ENCODE data around the gene ZNF195. TPM values are rescaled to one million over a fixed set of nuclear protein-coding genes. Genes with fewer than 3 reads are reported as not detected.
"Not testable (repeated sequence)": the region's sequence is repeated elsewhere in the genome, so short reads cannot be mapped to it uniquely, and the experiment has no call there.

ZNF195 gene
- total RNA-seq, 2 donors from 2014 or later: 46.8 to 53.9 TPM

GRCh38 chr11:3353066-3353465, 25.9 kb downstream of the ZNF195 start:
- DNase-seq (ENCODE audit: low spot score) (no peak), ATAC-seq (no peak)
- peaks cover 10% of the 10 kb centered on the region for H3K9me3 Mint-ChIP-seq
- peaks cover 21% of the 10 kb centered on the region for H3K36me3 Mint-ChIP-seq
- H3K27me3 Mint-ChIP-seq: no peaks in the 10 kb centered on the region
- H3K4me3 Mint-ChIP-seq: no peak overlapping the region
- H3K4me1 Mint-ChIP-seq (ENCODE audit: low read depth in 2 of 2): peaks cover 0 to 5% of the 10 kb centered on the region in 2 donors
- H3K27ac Mint-ChIP-seq: no peak overlapping the region

GRCh38 chr11:3347127-3347526, 31.8 kb downstream of the ZNF195 start:
- Mint-ChIP-seq H3K4me3 (no peak overlapping the region), H3K4me1 (ENCODE audit: low read depth in 2 of 2) (no peaks in the 10 kb centered on the region), H3K36me3 (peaks cover 5% of the 10 kb centered on the region), H3K27ac (no peak overlapping the region), H3K9me3 (no peaks in the 10 kb centered on the region), H3K27me3 (peaks cover 7 to 26% of the 10 kb centered on the region in 2 donors)
- ATAC-seq (no peak), DNase-seq (ENCODE audit: low spot score) (no peak)

GRCh38 chr11:3346587-3346986, 32.4 kb downstream of the ZNF195 start:
- Mint-ChIP-seq H3K36me3 (peaks cover 5% of the 10 kb centered on the region), H3K27ac (no peak overlapping the region), H3K4me3 (no peak overlapping the region), H3K27me3 (peaks cover 10 to 31% of the 10 kb centered on the region in 2 donors), H3K9me3 (no peaks in the 10 kb centered on the region), H3K4me1 (ENCODE audit: low read depth in 2 of 2) (no peaks in the 10 kb centered on the region)
- ATAC-seq: no peak
- no peak for DNase-seq (ENCODE audit: low spot score)

DNA sequence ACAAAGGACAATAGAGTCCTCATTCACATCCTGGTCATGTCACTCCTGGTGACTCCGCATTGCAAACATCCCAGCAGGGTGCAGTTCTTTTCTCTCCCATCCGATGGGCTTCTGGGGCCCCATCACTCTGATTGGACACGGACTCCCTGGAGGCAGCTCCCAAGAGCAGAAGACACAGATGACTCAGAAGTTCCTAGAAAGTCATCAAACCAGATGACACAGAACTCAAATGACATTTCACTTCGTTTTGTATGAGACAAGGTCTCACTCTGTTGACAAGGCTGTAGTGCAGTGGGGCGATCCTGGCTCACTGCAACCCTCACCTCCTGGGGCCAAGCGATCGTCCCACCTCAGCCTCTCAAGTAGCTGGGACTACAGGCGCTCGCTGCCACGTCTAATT, 33.2 kb downstream of the ZNF195 start:
- Mint-ChIP-seq H3K36me3 (peaks cover 5% of the 10 kb centered on the region), H3K4me3 (no peak overlapping the region)
- no peak for ATAC-seq

DNA sequence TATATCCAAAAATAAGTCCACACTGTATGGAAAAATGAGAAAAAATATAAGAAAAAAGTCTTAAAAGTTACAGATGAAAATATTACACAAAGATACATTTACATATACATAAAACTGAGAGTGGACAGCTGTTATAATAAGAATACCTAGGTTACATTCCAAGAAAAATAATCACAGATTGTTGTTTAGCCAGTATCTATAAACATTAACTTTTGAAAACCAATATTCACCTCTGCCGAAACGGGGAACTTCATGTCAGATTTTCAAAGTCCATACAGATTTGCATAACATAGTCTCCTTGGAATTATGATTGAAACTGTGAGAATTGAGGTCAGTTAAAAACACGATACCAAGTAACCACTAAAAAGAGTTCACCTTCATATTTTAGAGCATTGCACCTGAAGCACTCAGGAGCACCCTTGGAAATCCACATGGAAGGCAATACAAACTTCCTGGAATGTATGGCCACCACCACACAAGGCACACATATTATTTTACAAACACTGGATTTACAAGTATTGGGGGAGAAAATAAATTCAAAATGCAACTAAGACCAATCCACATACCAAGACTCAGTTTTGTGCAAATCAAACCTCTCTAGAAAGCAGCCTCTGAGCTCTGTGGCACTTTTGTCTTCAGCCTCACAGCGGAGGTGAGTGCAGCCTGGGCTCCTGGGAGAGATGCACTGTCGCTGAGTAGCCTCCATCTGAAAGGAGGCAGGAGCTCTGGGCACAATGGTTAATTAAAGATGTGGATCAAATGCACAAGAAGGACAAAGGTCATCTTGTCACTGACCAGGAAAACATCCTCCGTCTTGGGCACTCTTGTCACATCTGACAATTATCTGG, 34.4 kb downstream of the ZNF195 start:
- no peak for DNase-seq (ENCODE audit: low spot score)
- Mint-ChIP-seq H3K36me3 (peaks cover 5% of the 10 kb centered on the region), H3K4me3 (no peak overlapping the region), H3K27ac (no peak overlapping the region), H3K4me1 (ENCODE audit: low read depth in 2 of 2) (no peaks in the 10 kb centered on the region), H3K27me3 (peaks cover 26 to 52% of the 10 kb centered on the region in 2 donors), H3K9me3 (no peaks in the 10 kb centered on the region)
- ATAC-seq: no peak

More for the DNA sequence above, 33.2 kb downstream of the ZNF195 start:
- no peaks in the 10 kb centered on the region for H3K4me1 Mint-ChIP-seq (ENCODE audit: low read depth in 2 of 2)
- no peak overlapping the region for H3K27ac Mint-ChIP-seq
- H3K9me3 Mint-ChIP-seq: no peaks in the 10 kb centered on the region
- H3K27me3 Mint-ChIP-seq: peaks cover 17 to 40% of the 10 kb centered on the region in 2 donors
- DNase-seq (ENCODE audit: low spot score): no peak

GRCh38 chr11:3342709-3343108, 36.2 kb downstream of the ZNF195 start:
- Mint-ChIP-seq H3K9me3 (no peaks in the 10 kb centered on the region), H3K27me3 (peaks cover 37 to 64% of the 10 kb centered on the region in 2 donors), H3K4me1 (ENCODE audit: low read depth in 2 of 2) (no peaks in the 10 kb centered on the region), H3K27ac (no peak overlapping the region), H3K36me3 (peaks cover 5% of the 10 kb centered on the region), H3K4me3 (no peak overlapping the region)
- no peak for DNase-seq (ENCODE audit: low spot score)
- ATAC-seq: no peak

GRCh38 chr11:3341298-3341697, 37.6 kb downstream of the ZNF195 start:
- no peak overlapping the region for H3K4me3 Mint-ChIP-seq
- H3K4me1 Mint-ChIP-seq (ENCODE audit: low read depth in 2 of 2): no peaks in the 10 kb centered on the region
- no peak overlapping the region for H3K27ac Mint-ChIP-seq
- DNase-seq (ENCODE audit: low spot score): peak; percentile 67
- H3K27me3 Mint-ChIP-seq: peaks cover 37 to 64% of the 10 kb centered on the region in 2 donors
- H3K9me3 Mint-ChIP-seq: no peaks in the 10 kb centered on the region
- ATAC-seq: no peak
- H3K36me3 Mint-ChIP-seq: no peaks in the 10 kb centered on the region

GRCh38 chr11:3340025-3340424, 38.9 kb downstream of the ZNF195 start:
- Mint-ChIP-seq H3K9me3 (no peaks in the 10 kb centered on the region), H3K4me3 (no peak overlapping the region), H3K36me3 (no peaks in the 10 kb centered on the region), H3K4me1 (ENCODE audit: low read depth in 2 of 2) (no peaks in the 10 kb centered on the region), H3K27me3 (peaks cover 37 to 64% of the 10 kb centered on the region in 2 donors), H3K27ac (no peak overlapping the region)
- DNase-seq (ENCODE audit: low spot score) (no peak), ATAC-seq (no peak)

GRCh38 chr11:3339340-3339624, 39.7 kb downstream of the ZNF195 start:
- no peak for ATAC-seq
- Mint-ChIP-seq H3K4me3 (no peak overlapping the region), H3K9me3 (no peaks in the 10 kb centered on the region), H3K36me3 (no peaks in the 10 kb centered on the region), H3K27ac (peak overlapping the region in 1 of 2 donors; percentile 57), H3K4me1 (ENCODE audit: low read depth in 2 of 2) (no peaks in the 10 kb centered on the region), H3K27me3 (peaks cover 37 to 57% of the 10 kb centered on the region in 2 donors)
- DNase-seq (ENCODE audit: low spot score): no peak

- DNase-seq (ENCODE audit: low spot score) (no peak), ATAC-seq (peak in 1 of 2 donors; percentile 43)
- Mint-ChIP-seq H3K27ac (peak overlapping the region in 1 of 2 donors; percentile 57), H3K27me3 (peaks cover 36 to 53% of the 10 kb centered on the region in 2 donors), H3K4me1 (ENCODE audit: low read depth in 2 of 2) (no peaks in the 10 kb centered on the region), H3K9me3 (no peaks in the 10 kb centered on the region), H3K4me3 (no peak overlapping the region), H3K36me3 (no peaks in the 10 kb centered on the region)
Measured at GRCh38 chr11:3338569-3339339, 40.2 kb downstream of the ZNF195 start.

DNA sequence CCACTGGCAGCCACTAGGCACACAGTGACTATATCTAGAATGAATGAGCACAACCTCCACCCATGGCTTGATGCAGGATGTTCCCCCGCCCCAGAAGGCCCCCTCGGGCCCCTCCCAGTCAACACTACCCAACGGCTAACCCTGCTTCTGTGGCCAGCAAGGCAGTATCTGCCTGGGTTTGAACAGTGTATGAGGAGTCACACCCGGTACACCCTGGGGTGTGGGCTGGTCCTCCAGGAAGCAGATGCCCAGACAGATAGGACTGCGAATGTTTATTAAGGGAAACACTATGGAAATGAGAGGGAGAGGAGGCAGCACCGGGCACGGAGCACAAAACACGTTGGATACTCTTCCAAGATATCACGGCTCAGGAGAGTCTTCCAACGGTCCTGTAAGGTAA, 42.5 kb downstream of the ZNF195 start:
- H3K9me3 Mint-ChIP-seq; H3K36me3 Mint-ChIP-seq; H3K27ac Mint-ChIP-seq; ATAC-seq; DNase-seq (ENCODE audit: low spot score); H3K4me3 Mint-ChIP-seq; H3K4me1 Mint-ChIP-seq (ENCODE audit: low read depth in 2 of 2): not testable (repeated sequence)
- peaks cover 27 to 31% of the 10 kb centered on the region in 2 donors for H3K27me3 Mint-ChIP-seq

DNA sequence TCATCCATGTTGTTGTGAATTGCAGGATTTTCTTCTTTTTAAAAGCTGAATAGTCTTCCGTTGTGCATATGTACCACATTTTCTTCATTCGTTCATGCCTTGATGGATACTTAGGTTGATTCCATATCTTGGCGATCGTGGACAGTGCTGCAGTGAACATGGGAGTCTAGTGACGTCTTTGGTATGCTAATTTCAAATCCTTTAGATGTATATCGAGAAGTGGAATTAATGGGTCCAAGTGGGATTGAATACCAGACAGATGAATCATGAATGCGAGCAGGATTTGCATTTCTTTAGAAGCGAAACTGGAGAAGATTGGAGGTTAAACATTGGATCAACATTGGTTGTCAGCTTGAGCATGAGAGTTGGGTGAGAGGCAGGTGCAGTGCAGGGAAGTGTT, 45.8 kb downstream of the ZNF195 start:
- not testable (repeated sequence) for ATAC-seq; H3K27ac Mint-ChIP-seq; H3K4me3 Mint-ChIP-seq; H3K27me3 Mint-ChIP-seq; H3K9me3 Mint-ChIP-seq; H3K36me3 Mint-ChIP-seq; H3K4me1 Mint-ChIP-seq (ENCODE audit: low read depth in 2 of 2); DNase-seq (ENCODE audit: low spot score)

- not testable (repeated sequence) for H3K9me3 Mint-ChIP-seq; DNase-seq (ENCODE audit: low spot score); H3K4me3 Mint-ChIP-seq; H3K4me1 Mint-ChIP-seq (ENCODE audit: low read depth in 2 of 2); ATAC-seq; H3K27ac Mint-ChIP-seq; H3K27me3 Mint-ChIP-seq; H3K36me3 Mint-ChIP-seq
Measured at GRCh38 chr11:3331078-3331477, 47.9 kb downstream of the ZNF195 start.

DNA sequence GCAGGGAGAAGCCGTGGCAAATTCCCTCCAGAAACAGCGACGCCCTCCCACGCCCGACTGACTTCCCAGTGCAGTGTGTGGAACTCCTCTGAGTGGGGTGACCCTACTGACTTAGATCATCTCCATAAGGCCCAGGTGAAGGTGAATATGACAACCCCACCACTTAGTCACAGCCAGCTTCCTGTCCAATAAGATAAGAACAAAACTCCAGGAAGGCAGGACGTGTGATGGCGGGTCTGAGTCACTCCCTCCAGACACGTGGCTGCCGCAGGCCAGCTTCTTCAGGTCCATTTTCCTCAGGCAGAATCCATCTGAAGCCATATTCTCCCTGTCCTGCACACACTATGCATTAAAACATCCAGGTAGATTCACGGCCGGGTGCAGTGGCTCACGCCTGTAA, 48.9 kb downstream of the ZNF195 start:
- H3K27me3 Mint-ChIP-seq; DNase-seq (ENCODE audit: low spot score); H3K36me3 Mint-ChIP-seq; H3K9me3 Mint-ChIP-seq; H3K4me3 Mint-ChIP-seq; ATAC-seq; H3K27ac Mint-ChIP-seq; H3K4me1 Mint-ChIP-seq (ENCODE audit: low read depth in 2 of 2): not testable (repeated sequence)

Data from natural killer cell treated with Interleukin-12 subunit alpha and Interleukin-12 subunit beta and Interleukin-15 and Interleukin-18, amount 100 ng/mL, for 72 hours (primary cell).